ENCODE results near the gene WFDC5.

- TF ChIP-seq CTCF (IDR thresholded peaks at IDR 0.05) (no peak), POLR2AphosphoS5 (IDR thresholded peaks at IDR 0.05) (no peak)
Measured at GRCh38 chr20:45110301-45110700, 4.7 kb downstream of the WFDC5 start.

Data from gastroesophageal sphincter (tissue), 3 donors.